GM12872 (cell line): ENCODE data around the gene PRADC1.

ENCODE experiments used
- CTCF ChIP-seq: IDR thresholded peaks from 3 replicates; pipeline ENCODE4 v1.5.1; 2011; ENCODE audit warnings: low read depth, mild to moderate bottlenecking, low read length, moderate library complexity; ENCODE audit not compliant: insufficient read depth

PRADC1 gene

DNA sequence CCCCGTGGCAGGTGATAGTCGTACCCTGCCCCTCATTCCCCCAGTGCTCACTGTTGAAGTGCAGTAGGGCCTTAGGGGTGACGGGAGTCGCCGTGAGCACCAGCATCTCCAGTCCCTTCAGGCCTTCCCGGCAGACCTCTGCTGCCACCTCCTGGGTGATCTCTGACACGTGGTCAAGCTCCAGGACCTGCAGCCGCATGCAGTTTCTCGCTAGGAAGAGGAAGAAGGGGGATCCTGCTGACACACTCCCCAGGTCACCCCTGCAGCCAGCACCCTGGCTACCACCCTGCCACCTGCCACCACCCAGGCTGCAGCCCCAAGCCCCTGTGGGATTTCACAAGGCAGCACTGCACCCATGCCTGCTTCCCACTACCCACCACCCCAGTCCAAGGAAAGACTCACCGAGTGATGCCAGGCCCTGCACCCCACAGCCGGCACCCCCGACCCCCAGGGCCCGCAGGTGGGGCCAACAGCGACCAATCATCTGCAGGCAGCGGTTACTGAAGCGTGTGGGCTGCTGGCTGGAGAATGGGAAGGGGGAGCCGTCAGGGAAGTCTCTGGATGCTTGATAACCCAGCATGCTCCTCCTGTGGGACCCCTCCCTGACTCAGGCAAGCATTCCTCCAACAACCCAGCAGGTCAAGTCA, 27.4 kb upstream of the PRADC1 start:
- peak; percentile 48 for TF ChIP-seq CTCF

GRCh38 chr2:73259704-73260337, 26.8 kb upstream of the PRADC1 start:
- TF ChIP-seq CTCF: no peak

- no peak for TF ChIP-seq CTCF
These were observed 26.2 kb upstream of the PRADC1 start for GRCh38 chr2:73259276-73259675.

- no peak for TF ChIP-seq CTCF
These were observed 25.8 kb upstream of the PRADC1 start for GRCh38 chr2:73258913-73259215.

DNA sequence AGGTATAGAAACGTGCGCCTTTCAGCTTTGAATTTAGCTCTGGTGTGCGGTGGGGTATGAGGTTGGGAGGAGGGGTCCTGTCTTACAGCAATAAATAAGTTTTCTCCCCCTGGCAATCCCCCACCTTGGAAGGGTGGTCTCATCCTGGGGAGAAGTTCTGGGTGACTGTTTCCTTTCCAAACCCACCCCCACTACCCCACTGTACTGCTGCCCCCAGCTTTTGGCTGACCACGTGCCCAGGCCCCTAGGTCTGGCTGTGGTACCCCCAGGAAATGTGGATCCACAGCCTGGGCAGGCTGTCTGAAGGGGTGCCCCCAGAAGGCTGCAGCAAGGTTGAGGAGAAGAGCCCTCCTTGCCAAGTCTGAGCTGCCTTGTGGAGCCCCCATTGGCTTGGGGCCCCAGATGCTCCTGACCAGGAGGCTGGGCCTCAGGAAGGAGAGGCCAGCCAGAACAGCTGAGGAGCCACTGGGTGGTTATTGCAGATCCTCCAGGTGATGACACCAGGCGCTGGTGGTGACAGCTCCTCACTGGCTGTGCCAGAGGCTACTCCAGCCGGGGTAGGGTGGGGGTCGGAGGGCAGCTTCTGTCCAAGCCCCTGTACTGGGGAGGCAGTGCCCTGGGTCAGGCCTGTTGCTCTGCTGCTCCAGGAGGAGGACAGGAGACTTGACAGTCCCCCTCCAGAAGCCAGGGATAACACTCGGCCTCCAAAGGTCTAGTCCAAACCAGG, 25.3 kb upstream of the PRADC1 start:
- no peak for TF ChIP-seq CTCF

DNA sequence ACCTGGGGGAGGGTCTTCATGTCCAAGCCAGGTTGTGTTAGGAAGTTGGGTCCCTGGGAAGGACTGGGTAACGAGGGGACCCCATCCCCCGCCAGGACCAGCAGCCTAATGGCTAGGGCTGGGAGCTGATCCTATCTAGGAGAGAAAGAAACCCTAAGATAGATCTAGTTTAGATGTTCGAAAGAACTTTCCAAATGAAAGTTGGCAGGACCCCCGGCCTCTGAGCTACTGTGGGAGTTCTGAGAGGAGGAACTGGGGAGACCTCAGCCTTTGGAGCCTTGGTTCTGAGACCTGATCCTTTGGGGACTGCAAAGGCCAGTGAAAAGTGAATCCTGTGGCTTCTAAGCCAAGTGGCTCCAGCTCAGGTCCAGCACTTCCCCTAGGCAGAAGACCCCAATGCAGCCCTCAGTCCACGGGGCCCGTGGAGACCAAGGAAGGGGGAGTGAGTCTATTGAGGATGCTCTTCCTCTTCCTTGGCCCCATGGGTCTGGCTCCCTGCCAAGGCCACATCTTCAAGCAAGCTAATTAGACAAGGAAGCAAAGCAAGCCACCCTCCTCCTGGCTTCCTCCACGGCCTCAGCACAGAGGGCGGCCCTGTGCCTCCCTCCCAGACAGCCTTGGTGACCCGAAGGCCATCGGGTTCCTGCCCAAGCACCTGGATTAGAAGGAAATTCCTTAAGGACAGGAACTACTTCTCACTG, 24.5 kb upstream of the PRADC1 start:
- no peak for TF ChIP-seq CTCF

DNA sequence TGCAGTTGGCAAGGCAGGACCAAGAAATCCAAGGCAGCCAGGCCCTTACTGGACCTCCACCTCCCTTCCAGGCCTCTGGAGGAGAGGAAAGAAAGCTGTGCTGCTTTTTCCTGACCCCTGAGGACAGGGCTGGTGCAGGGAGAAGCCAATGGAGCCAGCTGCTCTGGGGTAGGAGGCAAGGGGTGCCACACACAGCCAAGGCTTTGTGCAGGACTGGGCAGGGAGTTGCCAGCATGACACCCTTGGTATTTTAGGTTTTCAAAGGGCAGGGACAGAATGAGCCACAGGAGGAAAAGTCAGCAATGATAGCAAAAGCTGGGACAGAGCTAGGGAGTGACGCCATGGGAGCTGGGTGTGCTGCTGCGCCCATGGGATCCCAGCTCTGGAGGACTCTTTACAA, 24.0 kb upstream of the PRADC1 start:
- no peak for TF ChIP-seq CTCF
